Sigmoid colon (tissue), 4 donors: ENCODE measurements around the gene SHISA3.

Experiments
- CTCF ChIP-seq, 4 experiments: fragments of 450-650 bp in 3 of 4; fragments of 200-600 bp in 1 of 4; IDR thresholded peaks; one replicate each; pipeline ENCODE4 v1.5.1; 2016 to 2019; ENCODE audit warnings: antibody characterized with exemption in 4 of 4, mild to moderate bottlenecking in 3 of 4, moderate library complexity in 2 of 4
- EP300 ChIP-seq, 4 donors: sonication (generic); formaldehyde crosslinking; IDR thresholded peaks; one replicate each; pipeline ENCODE4 v1.6.1; 2017; ENCODE audit warnings: antibody characterized with exemption in 4 of 4

- TF ChIP-seq CTCF (IDR thresholded peaks at IDR 0.05): no peak
- TF ChIP-seq EP300 (IDR thresholded peaks at IDR 0.05): no peak
Observed at GRCh38 chr4:42446823-42447222, 49.5 kb downstream of the SHISA3 start.
